ENCODE results near the gene SV2B.

DNA sequence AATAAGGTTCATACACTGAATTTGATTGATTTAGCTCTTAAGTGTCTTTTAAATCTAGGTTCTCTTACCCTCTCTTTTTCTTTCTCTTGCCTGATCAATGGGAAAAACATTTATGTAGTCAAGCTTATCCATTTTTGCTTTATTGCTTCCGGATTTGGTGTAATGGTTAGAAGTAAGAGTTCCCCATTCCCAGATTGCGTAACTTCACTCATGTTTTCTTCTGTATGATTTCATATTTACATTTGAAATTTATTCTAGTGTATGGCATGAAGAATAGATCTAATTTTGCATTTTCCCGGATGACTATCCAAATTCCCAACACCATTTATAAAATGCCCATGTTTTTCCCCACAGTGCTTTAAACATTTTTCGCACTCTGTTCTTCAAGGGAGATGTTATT lies 27.9 kb upstream of the SV2B start:
- TF ChIP-seq, protein P1, sequence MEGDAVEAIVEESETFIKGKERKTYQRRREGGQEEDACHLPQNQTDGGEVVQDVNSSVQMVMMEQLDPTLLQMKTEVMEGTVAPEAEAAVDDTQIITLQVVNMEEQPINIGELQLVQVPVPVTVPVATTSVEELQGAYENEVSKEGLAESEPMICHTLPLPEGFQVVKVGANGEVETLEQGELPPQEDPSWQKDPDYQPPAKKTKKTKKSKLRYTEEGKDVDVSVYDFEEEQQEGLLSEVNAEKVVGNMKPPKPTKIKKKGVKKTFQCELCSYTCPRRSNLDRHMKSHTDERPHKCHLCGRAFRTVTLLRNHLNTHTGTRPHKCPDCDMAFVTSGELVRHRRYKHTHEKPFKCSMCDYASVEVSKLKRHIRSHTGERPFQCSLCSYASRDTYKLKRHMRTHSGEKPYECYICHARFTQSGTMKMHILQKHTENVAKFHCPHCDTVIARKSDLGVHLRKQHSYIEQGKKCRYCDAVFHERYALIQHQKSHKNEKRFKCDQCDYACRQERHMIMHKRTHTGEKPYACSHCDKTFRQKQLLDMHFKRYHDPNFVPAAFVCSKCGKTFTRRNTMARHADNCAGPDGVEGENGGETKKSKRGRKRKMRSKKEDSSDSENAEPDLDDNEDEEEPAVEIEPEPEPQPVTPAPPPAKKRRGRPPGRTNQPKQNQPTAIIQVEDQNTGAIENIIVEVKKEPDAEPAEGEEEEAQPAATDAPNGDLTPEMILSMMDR (IDR thresholded peaks at IDR 0.05): no peak
- no peak for TF ChIP-seq POLR2A (IDR thresholded peaks at IDR 0.05)

All from lower leg skin (tissue), 3 donors.